HG03354 (cell line): ENCODE data around the gene RAB17.
A peak's percentile ranks its signal among the peaks of the same experiment; 100 is the strongest.

Source experiments
- ATAC-seq: cut with Tn5 transposase; IDR thresholded peaks from one replicate; pipeline ENCODE4 v1.9.1; 2021; ENCODE audit warnings: mild to moderate bottlenecking; ENCODE audit not compliant: unreplicated experiment, poor library complexity, severe bottlenecking

The RAB17 gene

GRCh38 chr2:237567276-237568029 lies 23.1 kb downstream of the RAB17 start:
- no peak for ATAC-seq

- no peak for ATAC-seq
These were observed 23.9 kb downstream of the RAB17 start, which contains the start of gene PRLH for GRCh38 chr2:237566401-237567235. PRLH (plus strand) TSS chr2:237566574; CDS start chr2:237566574, 0 bp downstream.

- no peak for ATAC-seq
These were observed 24.6 kb downstream of the RAB17 start for GRCh38 chr2:237565974-237566373.

GRCh38 chr2:237564526-237565131 lies 25.9 kb downstream of the RAB17 start:
- ATAC-seq: no peak

- no peak for ATAC-seq
These were observed 26.7 kb downstream of the RAB17 start for GRCh38 chr2:237563816-237564215.

- ATAC-seq: no peak
These were observed 29.3 kb downstream of the RAB17 start for GRCh38 chr2:237561221-237561620.

- ATAC-seq: no peak
These were observed 31.4 kb downstream of the RAB17 start for GRCh38 chr2:237558961-237559641.

GRCh38 chr2:237557633-237558015 lies 32.9 kb downstream of the RAB17 start:
- ATAC-seq: peak; percentile 20

GRCh38 chr2:237556773-237557632 lies 33.5 kb downstream of the RAB17 start:
- ATAC-seq: peak; percentile 96

GRCh38 chr2:237555560-237555959 lies 35.0 kb downstream of the RAB17 start:
- no peak for ATAC-seq

GRCh38 chr2:237553948-237554347 lies 36.6 kb downstream of the RAB17 start:
- ATAC-seq: no peak

- no peak for ATAC-seq
These were observed 37.6 kb downstream of the RAB17 start for GRCh38 chr2:237552908-237553307.

GRCh38 chr2:237551071-237551574 lies 39.4 kb downstream of the RAB17 start:
- no peak for ATAC-seq

GRCh38 chr2:237549643-237550415 lies 40.7 kb downstream of the RAB17 start:
- ATAC-seq: no peak

GRCh38 chr2:237549216-237549615 lies 41.3 kb downstream of the RAB17 start:
- no peak for ATAC-seq

- no peak for ATAC-seq
These were observed 42.6 kb downstream of the RAB17 start for GRCh38 chr2:237547841-237548416.

GRCh38 chr2:237546876-237547395 lies 43.6 kb downstream of the RAB17 start:
- no peak for ATAC-seq
